ENCODE results near the gene SPRR5. TPM values are rescaled to one million over a fixed set of nuclear protein-coding genes. Genes with fewer than 3 reads are reported as not detected.

Gene SPRR5
- polyA plus RNA-seq, 1 of the 3 experiments (the other 2 are of a cell fraction): not detected

DNA sequence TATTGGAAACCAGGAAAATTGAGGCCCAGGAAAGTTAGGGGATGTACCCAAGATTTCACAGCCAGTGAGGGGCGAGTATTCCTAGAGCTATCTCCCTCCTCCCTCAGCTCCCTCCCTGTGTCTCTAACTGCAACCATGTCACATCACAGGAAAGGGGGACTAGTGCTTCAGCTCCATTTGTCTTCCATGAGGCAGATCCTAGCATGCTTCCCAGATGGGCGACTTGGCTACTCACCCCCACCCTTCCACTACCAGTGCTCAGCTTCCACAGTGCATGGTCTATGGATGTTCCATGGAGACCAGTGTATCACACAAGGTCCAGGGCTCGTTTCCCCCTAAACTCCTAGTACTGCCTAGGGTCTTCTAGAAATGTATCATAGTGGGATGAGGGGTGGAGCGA lies 18.8 kb downstream of the SPRR5 start (continued):
- no peak for TF ChIP-seq FOXM1 (IDR thresholded peaks at IDR 0.05; ENCODE audit: low read depth)

- no peaks in the 10 kb centered on the region for H3K9me2 ChIP-seq
- CTCF ChIA-PET: no interaction called here
- no peak overlapping the region for H2AFZ ChIP-seq (ENCODE audit: low read depth)
- no peaks in the 10 kb centered on the region for H3F3A ChIP-seq (replicated peaks; ENCODE audit: insufficient read depth)
- H3K27me3 ChIP-seq (ENCODE audit: insufficient read depth): peaks cover 2% of the 10 kb centered on the region; the same call in 1 of the 2 replicates
- no peaks in the 10 kb centered on the region for H4K20me1 ChIP-seq (ENCODE audit: insufficient read depth)
- H3K36me3 ChIP-seq (replicated peaks in 1 of 2; ENCODE audit: control insufficient read depth in 1 of 2, insufficient read depth in 2 of 2, low read length in 1 of 2): no peaks in the 10 kb centered on the region
- POLR2A ChIA-PET: no interaction called here
- no peak overlapping the region for H3K9ac ChIP-seq
- H3K9me3 ChIP-seq: no peaks in the 10 kb centered on the region
- TF ChIP-seq, protein P1, sequence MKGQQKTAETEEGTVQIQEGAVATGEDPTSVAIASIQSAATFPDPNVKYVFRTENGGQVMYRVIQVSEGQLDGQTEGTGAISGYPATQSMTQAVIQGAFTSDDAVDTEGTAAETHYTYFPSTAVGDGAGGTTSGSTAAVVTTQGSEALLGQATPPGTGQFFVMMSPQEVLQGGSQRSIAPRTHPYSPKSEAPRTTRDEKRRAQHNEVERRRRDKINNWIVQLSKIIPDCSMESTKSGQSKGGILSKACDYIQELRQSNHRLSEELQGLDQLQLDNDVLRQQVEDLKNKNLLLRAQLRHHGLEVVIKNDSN (IDR thresholded peaks at IDR 0.05; ENCODE audit: borderline replicate concordance, low read depth): no peak
- TF ChIP-seq MAX (IDR thresholded peaks at IDR 0.05; ENCODE audit: low read depth) (no peak), REST (IDR thresholded peaks at IDR 0.05; ENCODE audit: low read depth, low read length) (no peak), GABPA (IDR thresholded peaks at IDR 0.05; ENCODE audit: low read depth) (no peak)
- no peak overlapping the region for H3K4me3 ChIP-seq (ENCODE audit: low read depth in 2 of 2, low read length in 1 of 2)
- H3K79me2 ChIP-seq (ENCODE audit: insufficient read depth): no peaks in the 10 kb centered on the region
- H3K4me1 ChIP-seq (ENCODE audit: control insufficient read depth in 1 of 2, insufficient read depth in 2 of 2, low read depth in 1 of 2, low read length in 1 of 2): no peaks in the 10 kb centered on the region
- 0% methylated on average over 5 of the region's 7 CpGs for WGBS (ENCODE audit: low lambda C conversion rate)
- no peak overlapping the region for H3K4me2 ChIP-seq
- DNase-seq: no peak
- H3K27ac ChIP-seq (ENCODE audit: low read depth in 2 of 2, low read length in 1 of 2): no peak overlapping the region
These were observed 20.2 kb downstream of the SPRR5 start for GRCh38 chr1:152967201-152967600.

GRCh38 chr1:152968248-152968647 lies 21.2 kb downstream of the SPRR5 start:
- Histone ChIP-seq H4K20me1 (ENCODE audit: insufficient read depth) (no peaks in the 10 kb centered on the region), H3K36me3 (replicated peaks in 1 of 2; ENCODE audit: control insufficient read depth in 1 of 2, insufficient read depth in 2 of 2, low read length in 1 of 2) (no peaks in the 10 kb centered on the region), H3K4me2 (no peak overlapping the region), H3K27ac (ENCODE audit: low read depth in 2 of 2, low read length in 1 of 2) (no peak overlapping the region), H3K4me1 (ENCODE audit: control insufficient read depth in 1 of 2, insufficient read depth in 2 of 2, low read depth in 1 of 2, low read length in 1 of 2) (no peaks in the 10 kb centered on the region), H2AFZ (ENCODE audit: low read depth) (no peak overlapping the region; the same call in 1 of the 2 replicates), H3K4me3 (ENCODE audit: low read depth in 2 of 2, low read length in 1 of 2) (no peak overlapping the region), H3K9me3 (no peaks in the 10 kb centered on the region), H3K27me3 (ENCODE audit: insufficient read depth) (peaks cover 6% of the 10 kb centered on the region; the same call in 1 of the 2 replicates), H3K9ac (no peak overlapping the region), H3F3A (replicated peaks; ENCODE audit: insufficient read depth) (no peaks in the 10 kb centered on the region), H3K79me2 (ENCODE audit: insufficient read depth) (no peaks in the 10 kb centered on the region), H3K9me2 (no peaks in the 10 kb centered on the region)
- ChIA-PET POLR2A (no interaction called here), CTCF (interaction anchor here (1.1 kb wide), 1 partner anchor 10 kb away, joined by 3 read pairs; no protein-coding TSS in a partner anchor)
- TF ChIP-seq RAD21 (IDR thresholded peaks at IDR 0.05; ENCODE audit: low read length) (no peak), CHD2 (IDR thresholded peaks at IDR 0.05; ENCODE audit: low read length, partially characterized antibody) (no peak), FOXM1 (IDR thresholded peaks at IDR 0.05; ENCODE audit: low read depth) (no peak), GATA2 (CRISPR knock-in tag; IDR thresholded peaks at IDR 0.05) (no peak)
- WGBS (ENCODE audit: low lambda C conversion rate): 3% methylated on average over 2 of the region's 2 CpGs
- DNase-seq: no peak
